SK-N-SH treated with all-trans-retinoic acid at 6 μM for 48 hours (cell line): ENCODE measurements around the gene NEURL1.

Source experiments
- ARNTL ChIP-seq: fragments of 450-650 bp; formaldehyde crosslinking; IDR thresholded peaks from 2 replicates; pipeline ENCODE4 v1.5.0; 2020; ENCODE audit warnings: low read depth, mild to moderate bottlenecking, moderate library complexity, borderline replicate concordance
- CSDC2 ChIP-seq: fragments of 250-450 bp; sonication (Bioruptor Pico); IDR thresholded peaks from 2 replicates; pipeline ENCODE4 v1.5.0; 2020; ENCODE audit warnings: mild to moderate bottlenecking, moderate library complexity
- ISL1 ChIP-seq: fragments of 250-450 bp; sonication (Bioruptor Pico); IDR thresholded peaks from 2 replicates; pipeline ENCODE4 v2.1.2; 2022; ENCODE audit warnings: mild to moderate bottlenecking, moderate library complexity
- ZFP3 ChIP-seq: fragments of 250-450 bp; sonication (Bioruptor Pico); IDR thresholded peaks from 2 replicates; pipeline ENCODE4 v1.5.0; 2020; ENCODE audit warnings: mild to moderate bottlenecking, moderate library complexity
- ZFP30 ChIP-seq: fragments of 450-650 bp; formaldehyde crosslinking; IDR thresholded peaks from 2 replicates; pipeline ENCODE4 v1.5.0; 2022; ENCODE audit warnings: mild to moderate bottlenecking, moderate library complexity
- ZNF8 ChIP-seq: fragments of 450-650 bp; formaldehyde crosslinking; IDR thresholded peaks from 2 replicates; pipeline ENCODE4 v1.5.0; 2020; ENCODE audit warnings: mild to moderate bottlenecking, moderate library complexity
- TF ChIP-seq, protein P1 (sequence below): fragments of 250-450 bp; sonication (Bioruptor Pico); IDR thresholded peaks from 2 replicates; pipeline ENCODE4 v1.5.1; 2020; ENCODE audit warnings: low read depth, mild to moderate bottlenecking, moderate library complexity
- TF ChIP-seq, protein P2 (sequence below): fragments of 250-450 bp; sonication (Bioruptor Pico); IDR thresholded peaks from 2 replicates; pipeline ENCODE4 v1.8.0; 2021; ENCODE audit warnings: low read depth, mild to moderate bottlenecking, moderate library complexity, borderline replicate concordance
- TF ChIP-seq, protein P3 (sequence below): fragments of 250-450 bp; sonication (Bioruptor Pico); IDR thresholded peaks from 2 replicates; pipeline ENCODE4 v1.8.0; 2020; ENCODE audit warnings: mild to moderate bottlenecking, moderate library complexity, borderline replicate concordance

DNA sequence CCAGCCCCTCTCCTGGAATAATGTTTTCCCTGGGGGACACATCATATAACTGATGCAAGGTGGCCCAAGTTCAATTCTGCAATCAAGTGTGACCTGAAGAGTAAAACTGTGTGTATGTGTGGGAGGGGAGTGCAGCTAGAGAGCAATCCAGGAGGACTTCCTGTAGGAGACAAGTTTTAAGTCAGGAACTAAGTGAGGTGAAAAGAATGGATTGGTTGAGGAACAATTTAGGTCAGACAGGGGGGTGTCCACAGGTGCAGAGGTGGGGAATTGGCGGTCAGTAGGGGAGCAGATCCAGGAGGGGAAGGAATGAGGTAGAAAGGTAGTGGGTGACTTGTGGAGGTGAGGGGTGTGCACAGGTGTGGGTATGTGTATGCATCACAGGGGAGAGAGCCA, 82.6 kb downstream of the NEURL1 start:
- no peak for TF ChIP-seq ZFP3 (CRISPR knock-in tag)
- no peak for TF ChIP-seq ARNTL
- TF ChIP-seq ZFP30 (CRISPR knock-in tag): no peak
- no peak for TF ChIP-seq ZNF8 (CRISPR knock-in tag)
- TF ChIP-seq CSDC2 (CRISPR knock-in tag): no peak
- no peak for TF ChIP-seq ISL1 (CRISPR knock-in tag)
- TF ChIP-seq, protein P1, sequence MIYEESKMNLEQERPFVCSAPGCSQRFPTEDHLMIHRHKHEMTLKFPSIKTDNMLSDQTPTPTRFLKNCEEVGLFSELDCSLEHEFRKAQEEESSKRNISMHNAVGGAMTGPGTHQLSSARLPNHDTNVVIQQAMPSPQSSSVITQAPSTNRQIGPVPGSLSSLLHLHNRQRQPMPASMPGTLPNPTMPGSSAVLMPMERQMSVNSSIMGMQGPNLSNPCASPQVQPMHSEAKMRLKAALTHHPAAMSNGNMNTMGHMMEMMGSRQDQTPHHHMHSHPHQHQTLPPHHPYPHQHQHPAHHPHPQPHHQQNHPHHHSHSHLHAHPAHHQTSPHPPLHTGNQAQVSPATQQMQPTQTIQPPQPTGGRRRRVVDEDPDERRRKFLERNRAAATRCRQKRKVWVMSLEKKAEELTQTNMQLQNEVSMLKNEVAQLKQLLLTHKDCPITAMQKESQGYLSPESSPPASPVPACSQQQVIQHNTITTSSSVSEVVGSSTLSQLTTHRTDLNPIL (CRISPR knock-in tag): no peak
- TF ChIP-seq, protein P2, sequence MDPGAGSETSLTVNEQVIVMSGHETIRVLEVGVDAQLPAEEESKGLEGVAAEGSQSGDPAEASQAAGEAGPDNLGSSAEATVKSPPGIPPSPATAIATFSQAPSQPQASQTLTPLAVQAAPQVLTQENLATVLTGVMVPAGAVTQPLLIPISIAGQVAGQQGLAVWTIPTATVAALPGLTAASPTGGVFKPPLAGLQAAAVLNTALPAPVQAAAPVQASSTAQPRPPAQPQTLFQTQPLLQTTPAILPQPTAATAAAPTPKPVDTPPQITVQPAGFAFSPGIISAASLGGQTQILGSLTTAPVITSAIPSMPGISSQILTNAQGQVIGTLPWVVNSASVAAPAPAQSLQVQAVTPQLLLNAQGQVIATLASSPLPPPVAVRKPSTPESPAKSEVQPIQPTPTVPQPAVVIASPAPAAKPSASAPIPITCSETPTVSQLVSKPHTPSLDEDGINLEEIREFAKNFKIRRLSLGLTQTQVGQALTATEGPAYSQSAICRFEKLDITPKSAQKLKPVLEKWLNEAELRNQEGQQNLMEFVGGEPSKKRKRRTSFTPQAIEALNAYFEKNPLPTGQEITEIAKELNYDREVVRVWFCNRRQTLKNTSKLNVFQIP (CRISPR knock-in tag): no peak
- TF ChIP-seq, protein P3, sequence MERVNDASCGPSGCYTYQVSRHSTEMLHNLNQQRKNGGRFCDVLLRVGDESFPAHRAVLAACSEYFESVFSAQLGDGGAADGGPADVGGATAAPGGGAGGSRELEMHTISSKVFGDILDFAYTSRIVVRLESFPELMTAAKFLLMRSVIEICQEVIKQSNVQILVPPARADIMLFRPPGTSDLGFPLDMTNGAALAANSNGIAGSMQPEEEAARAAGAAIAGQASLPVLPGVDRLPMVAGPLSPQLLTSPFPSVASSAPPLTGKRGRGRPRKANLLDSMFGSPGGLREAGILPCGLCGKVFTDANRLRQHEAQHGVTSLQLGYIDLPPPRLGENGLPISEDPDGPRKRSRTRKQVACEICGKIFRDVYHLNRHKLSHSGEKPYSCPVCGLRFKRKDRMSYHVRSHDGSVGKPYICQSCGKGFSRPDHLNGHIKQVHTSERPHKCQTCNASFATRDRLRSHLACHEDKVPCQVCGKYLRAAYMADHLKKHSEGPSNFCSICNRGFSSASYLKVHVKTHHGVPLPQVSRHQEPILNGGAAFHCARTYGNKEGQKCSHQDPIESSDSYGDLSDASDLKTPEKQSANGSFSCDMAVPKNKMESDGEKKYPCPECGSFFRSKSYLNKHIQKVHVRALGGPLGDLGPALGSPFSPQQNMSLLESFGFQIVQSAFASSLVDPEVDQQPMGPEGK (CRISPR knock-in tag): no peak
